ENCODE data around the gene USP10.

DNA sequence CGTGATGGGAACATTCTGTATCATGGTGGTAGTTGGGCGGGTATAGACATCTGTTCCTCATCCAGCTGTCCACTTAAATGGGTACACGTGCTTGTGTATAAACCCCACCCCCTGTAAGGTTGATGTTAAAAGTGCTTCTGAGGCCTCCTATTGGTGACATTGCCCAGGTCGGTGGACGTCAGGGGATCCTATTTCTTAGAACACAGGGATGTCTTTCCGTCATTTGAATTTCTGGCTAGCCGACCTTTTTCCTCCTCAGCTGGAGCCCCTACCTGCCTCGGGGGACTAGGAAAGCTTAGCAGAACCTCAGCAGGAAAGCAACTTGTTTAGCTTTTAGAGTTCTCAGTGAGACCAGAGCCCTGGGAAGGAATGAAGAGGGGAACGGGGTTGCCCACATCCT is 103.3 kb downstream of the USP10 start:
- TF ChIP-seq CEBPB (IDR thresholded peaks at IDR 0.05) (no peak), EP300 (IDR thresholded peaks at IDR 0.05; ENCODE audit: borderline replicate concordance) (no peak), RAD21 (IDR thresholded peaks at IDR 0.05; ENCODE audit: low read depth) (no peak)
- TF ChIP-seq, protein P1, sequence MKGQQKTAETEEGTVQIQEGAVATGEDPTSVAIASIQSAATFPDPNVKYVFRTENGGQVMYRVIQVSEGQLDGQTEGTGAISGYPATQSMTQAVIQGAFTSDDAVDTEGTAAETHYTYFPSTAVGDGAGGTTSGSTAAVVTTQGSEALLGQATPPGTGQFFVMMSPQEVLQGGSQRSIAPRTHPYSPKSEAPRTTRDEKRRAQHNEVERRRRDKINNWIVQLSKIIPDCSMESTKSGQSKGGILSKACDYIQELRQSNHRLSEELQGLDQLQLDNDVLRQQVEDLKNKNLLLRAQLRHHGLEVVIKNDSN (IDR thresholded peaks at IDR 0.05), result no peak
